HCEC 1CT (cell line): ENCODE data around the gene EPHA4.

ENCODE experiments used
- DNase-seq: peaks from one replicate; pipeline ENCODE4 v3.0.0-alpha.2; 2017

EPHA4 gene

GRCh38 chr2:221381928-221382488 is 190.1 kb downstream of the EPHA4 start:
- DNase-seq: no peak

- DNase-seq: no peak
Measured at GRCh38 chr2:221380686-221381085, 191.4 kb downstream of the EPHA4 start.

- DNase-seq: no peak
Measured at GRCh38 chr2:221380062-221380461, 192.0 kb downstream of the EPHA4 start.

- DNase-seq: no peak
Measured at GRCh38 chr2:221377597-221377996, 194.5 kb downstream of the EPHA4 start.

- no peak for DNase-seq
Measured at GRCh38 chr2:221377066-221377465, 195.0 kb downstream of the EPHA4 start.

GRCh38 chr2:221374234-221374633 is 197.9 kb downstream of the EPHA4 start:
- no peak for DNase-seq

GRCh38 chr2:221372907-221373306 is 199.2 kb downstream of the EPHA4 start:
- DNase-seq: no peak

- no peak for DNase-seq
Measured at GRCh38 chr2:221372159-221372884, 199.8 kb downstream of the EPHA4 start.

- no peak for DNase-seq
Measured at GRCh38 chr2:221371347-221371746, 200.8 kb downstream of the EPHA4 start.

- DNase-seq: no peak
Measured at GRCh38 chr2:221370857-221371211, 201.3 kb downstream of the EPHA4 start.

GRCh38 chr2:221370076-221370856 is 201.8 kb downstream of the EPHA4 start:
- no peak for DNase-seq
